WI38 (cell line): ENCODE data around the gene STOX2.

ENCODE experiments used
- H3K4me3 ChIP-seq: 2 replicates; pipeline ENCODE4 v1.5.1; 2011; ENCODE audit warnings: low read depth, mild to moderate bottlenecking, control low read depth, low read length
- TF ChIP-seq, protein P1 (sequence below): IDR thresholded peaks from 2 replicates; pipeline ENCODE4 v1.5.1; 2012; ENCODE audit warnings: low read depth, mild to moderate bottlenecking, control low read depth, low read length

STOX2 gene

DNA sequence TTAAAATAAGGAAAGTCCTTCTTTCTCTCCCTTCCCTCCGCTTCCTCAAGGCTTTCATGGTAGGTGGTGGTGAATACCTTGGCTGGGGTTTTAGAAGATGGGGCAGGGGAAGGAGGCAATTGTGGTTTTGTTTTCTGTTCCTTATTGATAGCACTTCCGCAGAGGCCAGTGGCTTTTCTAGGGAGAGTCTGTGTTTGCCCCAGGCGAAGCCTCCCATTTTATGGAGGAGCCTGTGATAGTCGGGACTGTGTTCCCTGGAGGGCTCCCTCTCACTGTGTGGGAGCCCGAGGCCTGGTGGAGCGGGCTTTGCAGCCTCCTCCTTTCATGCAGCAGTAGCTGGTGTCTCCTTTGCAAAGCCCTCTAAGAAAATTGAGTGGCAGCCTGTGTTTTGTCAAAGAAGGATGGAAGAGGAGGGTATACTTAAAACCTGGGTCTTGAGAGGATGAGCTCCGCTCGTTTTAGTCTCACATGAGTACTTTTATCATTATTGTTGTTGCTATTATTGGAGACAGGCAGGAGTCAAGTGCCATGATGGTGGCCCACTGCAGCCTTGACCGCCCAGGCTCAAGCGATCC, 29.8 kb upstream of the STOX2 start:
- TF ChIP-seq, protein P1, sequence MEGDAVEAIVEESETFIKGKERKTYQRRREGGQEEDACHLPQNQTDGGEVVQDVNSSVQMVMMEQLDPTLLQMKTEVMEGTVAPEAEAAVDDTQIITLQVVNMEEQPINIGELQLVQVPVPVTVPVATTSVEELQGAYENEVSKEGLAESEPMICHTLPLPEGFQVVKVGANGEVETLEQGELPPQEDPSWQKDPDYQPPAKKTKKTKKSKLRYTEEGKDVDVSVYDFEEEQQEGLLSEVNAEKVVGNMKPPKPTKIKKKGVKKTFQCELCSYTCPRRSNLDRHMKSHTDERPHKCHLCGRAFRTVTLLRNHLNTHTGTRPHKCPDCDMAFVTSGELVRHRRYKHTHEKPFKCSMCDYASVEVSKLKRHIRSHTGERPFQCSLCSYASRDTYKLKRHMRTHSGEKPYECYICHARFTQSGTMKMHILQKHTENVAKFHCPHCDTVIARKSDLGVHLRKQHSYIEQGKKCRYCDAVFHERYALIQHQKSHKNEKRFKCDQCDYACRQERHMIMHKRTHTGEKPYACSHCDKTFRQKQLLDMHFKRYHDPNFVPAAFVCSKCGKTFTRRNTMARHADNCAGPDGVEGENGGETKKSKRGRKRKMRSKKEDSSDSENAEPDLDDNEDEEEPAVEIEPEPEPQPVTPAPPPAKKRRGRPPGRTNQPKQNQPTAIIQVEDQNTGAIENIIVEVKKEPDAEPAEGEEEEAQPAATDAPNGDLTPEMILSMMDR = no peak
- H3K4me3 ChIP-seq = no peak overlapping the region

DNA sequence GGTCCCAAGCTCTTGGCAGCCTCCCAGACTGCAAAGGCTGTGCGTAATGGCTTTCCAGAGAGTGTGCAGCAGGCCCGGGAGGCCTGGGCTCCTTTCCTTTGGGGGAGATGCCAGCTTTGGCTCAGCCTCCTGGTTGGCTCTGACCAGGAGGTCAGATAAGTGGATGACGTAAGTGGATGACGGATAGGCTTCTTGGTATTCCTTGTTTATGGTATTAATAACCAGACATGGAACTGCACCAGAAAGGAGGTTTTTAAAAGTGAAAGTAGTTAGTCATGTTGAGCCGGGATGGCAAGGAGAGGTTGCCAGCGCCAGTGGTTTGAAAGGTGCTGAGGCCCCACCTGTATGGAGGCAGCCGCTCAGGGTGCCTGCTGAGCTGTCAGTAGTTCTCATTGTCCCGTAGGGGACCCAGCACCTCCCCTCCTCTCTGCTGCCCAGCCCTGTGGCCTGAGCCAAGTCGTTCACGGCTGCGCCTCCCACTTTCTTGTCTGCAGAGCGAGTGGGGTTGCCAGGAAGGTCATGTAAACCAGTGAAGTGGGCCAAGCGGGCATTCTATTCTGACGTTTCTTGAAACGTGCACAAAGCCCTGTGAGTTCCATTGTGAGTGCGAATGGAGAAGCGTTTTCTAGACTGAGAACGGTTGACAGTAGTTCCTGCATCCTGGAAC, 28.7 kb upstream of the STOX2 start:
- H3K4me3 ChIP-seq = peak overlapping the region; percentile 56
- TF ChIP-seq, protein P1 = no peak

DNA sequence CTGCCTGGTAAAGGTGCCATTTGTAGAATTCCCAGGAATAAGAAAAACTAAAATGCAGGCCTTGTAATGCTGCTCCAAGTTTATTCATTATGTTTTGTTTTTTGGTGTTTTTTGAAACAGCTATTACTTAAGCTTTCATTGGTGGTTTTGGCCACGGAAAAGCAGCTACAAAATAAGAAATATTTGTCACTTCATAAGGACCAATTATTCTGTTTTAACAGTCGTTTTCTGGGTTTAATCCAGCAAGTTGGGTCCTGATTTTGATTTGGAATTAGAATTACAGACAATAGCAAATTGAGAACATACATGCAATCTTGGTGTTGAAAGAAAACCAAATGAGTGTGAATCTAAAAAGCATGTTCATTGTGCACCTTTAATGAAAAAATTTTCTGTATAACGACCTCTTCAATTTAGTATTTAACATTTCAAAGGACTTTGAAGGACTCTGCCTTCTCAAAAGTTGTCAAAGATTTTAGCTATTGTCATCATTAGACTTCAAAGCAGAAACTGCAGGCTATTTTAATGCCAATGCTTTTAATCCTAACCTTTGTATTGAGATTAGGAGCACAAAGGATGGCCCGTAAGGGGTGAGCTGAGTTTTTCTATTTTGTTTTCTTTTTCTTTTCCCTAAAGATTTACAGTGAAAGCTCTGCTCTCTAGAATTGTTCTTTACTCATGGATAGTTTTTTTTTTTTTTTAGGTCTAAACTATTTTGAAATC, 26.7 kb upstream of the STOX2 start:
- TF ChIP-seq, protein P1 = no peak
- no peak overlapping the region for H3K4me3 ChIP-seq

DNA sequence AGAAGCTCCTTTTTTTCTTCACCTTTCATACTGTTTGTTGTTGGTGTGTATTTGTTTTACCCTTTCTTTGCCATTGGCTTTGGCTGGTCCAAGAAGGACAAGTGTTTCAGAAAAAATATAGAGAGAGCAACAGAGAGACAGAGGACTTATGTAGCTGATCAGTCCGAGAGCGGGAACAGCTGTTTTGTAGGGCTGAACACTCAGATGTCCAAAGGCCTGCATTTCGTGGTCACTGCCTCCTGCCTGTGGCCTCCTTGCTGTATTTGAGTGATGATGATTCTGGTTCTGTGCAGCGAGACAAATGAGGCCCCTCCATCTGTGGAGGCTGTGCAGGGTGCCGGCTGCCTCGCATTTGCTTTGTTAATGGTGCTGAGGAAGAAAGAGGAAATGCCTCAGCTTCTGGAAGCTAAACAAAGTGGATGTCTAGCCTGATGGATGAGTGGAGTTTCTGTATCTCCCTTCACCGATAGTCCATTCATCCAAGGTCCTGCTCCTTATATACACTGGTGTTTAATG, 19.8 kb upstream of the STOX2 start:
- TF ChIP-seq, protein P1 = no peak
- no peak overlapping the region for H3K4me3 ChIP-seq

DNA sequence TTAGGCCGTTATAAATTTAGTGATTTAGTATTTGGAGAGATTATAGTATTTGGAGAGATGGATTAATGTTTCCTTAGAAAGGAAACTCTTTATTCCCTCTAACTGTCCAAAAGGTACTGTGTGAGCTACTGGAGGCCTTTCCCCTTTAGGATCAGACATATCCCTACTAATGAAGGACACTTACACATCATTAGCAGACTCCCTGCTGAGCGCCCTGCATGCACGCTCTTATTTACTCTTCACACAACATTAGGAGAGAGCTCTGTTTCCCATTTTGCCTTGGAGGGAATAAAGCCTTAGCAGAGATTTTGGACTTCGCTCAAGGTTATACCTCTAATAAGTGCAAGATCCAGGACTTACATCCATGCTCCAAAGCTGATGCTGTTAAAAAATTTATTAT, 17.8 kb upstream of the STOX2 start:
- TF ChIP-seq, protein P1 = no peak
- no peak overlapping the region for H3K4me3 ChIP-seq

DNA sequence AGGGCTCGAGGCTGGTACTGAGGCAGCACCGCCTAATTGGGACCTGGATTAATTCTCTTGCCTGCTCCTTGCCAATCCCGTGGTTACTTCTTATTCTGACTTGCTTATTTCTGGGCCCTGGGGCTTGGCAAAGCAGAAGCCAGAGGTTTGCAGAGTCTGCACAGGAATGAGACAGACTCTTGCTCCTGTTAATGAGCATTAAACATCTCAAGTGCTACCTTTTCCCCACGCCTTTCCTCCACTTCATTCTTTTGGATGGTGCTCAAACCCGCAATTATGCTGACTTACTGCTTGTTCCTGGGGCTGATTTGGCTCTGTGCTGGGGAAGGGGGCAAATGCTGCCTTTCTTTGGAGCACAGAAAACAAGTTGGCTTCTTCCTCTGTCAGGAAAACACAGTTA, 16.5 kb upstream of the STOX2 start:
- H3K4me3 ChIP-seq = no peak overlapping the region
- TF ChIP-seq, protein P1 = no peak

DNA sequence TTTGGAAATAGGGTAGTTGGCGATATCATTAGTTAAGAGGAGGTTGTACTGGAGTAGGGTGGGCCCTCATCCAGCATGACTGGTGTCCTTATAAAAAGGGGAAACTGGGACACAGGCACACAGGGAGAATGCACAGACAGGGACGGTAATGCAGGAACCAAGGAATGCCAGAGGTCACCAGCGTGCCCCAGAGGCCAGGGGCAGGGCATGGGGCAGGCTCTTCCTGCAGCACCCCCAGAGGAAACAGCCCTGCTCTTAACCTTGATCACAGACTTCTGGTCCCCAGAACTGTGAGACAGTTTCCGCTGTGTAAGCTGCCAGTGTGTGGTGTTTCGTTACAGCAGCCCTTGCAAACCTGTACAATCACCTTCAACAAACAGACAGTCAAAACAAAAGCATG, 15.9 kb upstream of the STOX2 start:
- TF ChIP-seq, protein P1 = no peak
- no peak overlapping the region for H3K4me3 ChIP-seq
